ENCODE measurements around the gene PGBD1. TPM values are rescaled to one million over a fixed set of nuclear protein-coding genes. Genes with fewer than 3 reads are reported as not detected.

The PGBD1 gene
- total RNA-seq, 3 donors from 2014 or later (not counting 1 experiment from before 2014, with no cell fraction given), result 1.1 to 1.5 (median 1.1) TPM

DNA sequence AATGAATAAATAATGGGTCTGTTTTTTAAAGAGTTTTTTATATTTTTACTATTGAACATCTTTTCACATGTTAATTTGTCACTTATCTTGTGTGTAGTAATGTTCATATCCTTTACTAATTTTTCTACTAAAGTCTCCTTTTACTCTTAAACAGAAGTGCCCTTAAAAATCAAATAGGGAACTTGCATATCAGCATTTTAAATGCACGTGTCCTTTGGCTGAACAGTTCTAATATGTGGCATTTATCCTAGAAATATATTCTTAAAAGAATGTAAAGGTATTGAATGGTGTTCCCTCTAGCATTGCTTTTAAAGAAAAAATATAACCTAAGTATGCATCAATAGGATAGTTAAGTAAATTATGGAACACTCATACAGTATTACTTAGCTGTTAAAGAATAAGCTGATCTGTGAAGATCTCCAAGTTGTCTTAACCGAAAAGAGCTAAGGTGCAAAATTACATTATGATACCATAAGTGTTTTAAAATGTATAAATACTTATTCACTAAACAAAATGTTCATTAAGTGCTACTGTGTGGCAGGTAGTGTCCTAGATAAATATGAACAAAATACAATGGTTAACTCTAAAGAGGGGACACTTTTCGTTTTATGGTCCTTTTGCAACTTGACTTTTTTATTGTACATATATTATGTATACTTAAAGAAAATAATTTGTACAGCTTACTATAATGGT lies 631 bp upstream of the PGBD1 start:
- peaks cover 20% of the 10 kb centered on the region for H3K36me3 Mint-ChIP-seq
- H3K4me1 Mint-ChIP-seq, result peaks cover 8% of the 10 kb centered on the region in 2 donors
- peak overlapping the region; percentile 67 for H3K4me3 Mint-ChIP-seq
- DNase-seq (no peak), ATAC-seq (no peak)
- intact Hi-C loops (cut with micrococcal nuclease), result no loop called here
- H3K27ac Mint-ChIP-seq, result no peak overlapping the region
- peak overlapping the region; percentile 35 for H3K4me3 ChIP-seq (ENCODE audit: low read length)
- TF ChIP-seq, protein P1, sequence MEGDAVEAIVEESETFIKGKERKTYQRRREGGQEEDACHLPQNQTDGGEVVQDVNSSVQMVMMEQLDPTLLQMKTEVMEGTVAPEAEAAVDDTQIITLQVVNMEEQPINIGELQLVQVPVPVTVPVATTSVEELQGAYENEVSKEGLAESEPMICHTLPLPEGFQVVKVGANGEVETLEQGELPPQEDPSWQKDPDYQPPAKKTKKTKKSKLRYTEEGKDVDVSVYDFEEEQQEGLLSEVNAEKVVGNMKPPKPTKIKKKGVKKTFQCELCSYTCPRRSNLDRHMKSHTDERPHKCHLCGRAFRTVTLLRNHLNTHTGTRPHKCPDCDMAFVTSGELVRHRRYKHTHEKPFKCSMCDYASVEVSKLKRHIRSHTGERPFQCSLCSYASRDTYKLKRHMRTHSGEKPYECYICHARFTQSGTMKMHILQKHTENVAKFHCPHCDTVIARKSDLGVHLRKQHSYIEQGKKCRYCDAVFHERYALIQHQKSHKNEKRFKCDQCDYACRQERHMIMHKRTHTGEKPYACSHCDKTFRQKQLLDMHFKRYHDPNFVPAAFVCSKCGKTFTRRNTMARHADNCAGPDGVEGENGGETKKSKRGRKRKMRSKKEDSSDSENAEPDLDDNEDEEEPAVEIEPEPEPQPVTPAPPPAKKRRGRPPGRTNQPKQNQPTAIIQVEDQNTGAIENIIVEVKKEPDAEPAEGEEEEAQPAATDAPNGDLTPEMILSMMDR (IDR thresholded peaks at IDR 0.05), result no peak
- H3K9me3 ChIP-seq (ENCODE audit: control insufficient read depth, insufficient read depth, low read length), result no peaks in the 10 kb centered on the region
- H3K4me1 ChIP-seq (ENCODE audit: control insufficient read depth, insufficient read depth, low read length), result peaks cover 9% of the 10 kb centered on the region
- H3K27me3 ChIP-seq (ENCODE audit: control insufficient read depth, insufficient read depth, low read length), result peaks cover 10% of the 10 kb centered on the region
- H3K27me3 Mint-ChIP-seq (ENCODE audit: low read depth in 2 of 2), result peaks cover 23 to 24% of the 10 kb centered on the region in 2 donors
- no CpG with 5 or more reads among the region's 3 CpGs for WGBS (ENCODE audit: insufficient coverage)
- no peaks in the 10 kb centered on the region for H3K9me3 Mint-ChIP-seq
- no peak overlapping the region for H3K27ac ChIP-seq (ENCODE audit: low read length)
- H3K36me3 ChIP-seq (ENCODE audit: control insufficient read depth, insufficient read depth, low read length), result peaks cover 20% of the 10 kb centered on the region

DNA sequence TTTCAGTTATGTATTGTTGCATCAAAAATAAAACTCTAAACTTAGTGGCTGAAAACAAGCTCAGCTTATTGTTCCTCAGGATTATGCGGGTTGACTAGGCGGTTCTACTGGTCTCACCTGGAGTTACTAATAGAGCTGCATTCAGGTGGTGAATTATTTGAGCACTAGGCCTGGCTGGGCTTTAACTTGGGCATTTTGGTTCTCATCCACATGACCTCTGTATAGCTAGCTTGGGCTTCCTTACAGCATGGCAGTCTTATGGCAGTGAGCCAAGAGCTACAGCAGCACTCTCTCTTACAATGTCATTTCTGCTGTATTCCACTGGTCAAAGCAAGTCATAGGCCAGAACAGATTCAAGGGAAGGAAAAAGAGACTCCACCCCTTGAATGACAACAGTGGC lies 1.6 kb downstream of the PGBD1 start:
- Mint-ChIP-seq H3K27ac (no peak overlapping the region), H3K36me3 (peaks cover 6% of the 10 kb centered on the region), H3K9me3 (no peaks in the 10 kb centered on the region), H3K4me1 (peaks cover 8% of the 10 kb centered on the region in 2 donors), H3K27me3 (ENCODE audit: low read depth in 2 of 2) (peaks cover 24 to 26% of the 10 kb centered on the region in 2 donors), H3K4me3 (no peak overlapping the region)
- Histone ChIP-seq H3K4me3 (ENCODE audit: low read length) (no peak overlapping the region), H3K4me1 (ENCODE audit: control insufficient read depth, insufficient read depth, low read length) (peaks cover 9% of the 10 kb centered on the region), H3K27ac (ENCODE audit: low read length) (no peak overlapping the region), H3K9me3 (ENCODE audit: control insufficient read depth, insufficient read depth, low read length) (no peaks in the 10 kb centered on the region), H3K27me3 (ENCODE audit: control insufficient read depth, insufficient read depth, low read length) (peaks cover 10% of the 10 kb centered on the region), H3K36me3 (ENCODE audit: control insufficient read depth, insufficient read depth, low read length) (peaks cover 1% of the 10 kb centered on the region)
- TF ChIP-seq, protein P1 (IDR thresholded peaks at IDR 0.05), result no peak
- ATAC-seq (no peak), DNase-seq (no peak)
- intact Hi-C loops (cut with micrococcal nuclease), result no loop called here
- 100% methylated on average over 2 of the region's 2 CpGs for WGBS (ENCODE audit: insufficient coverage)

DNA sequence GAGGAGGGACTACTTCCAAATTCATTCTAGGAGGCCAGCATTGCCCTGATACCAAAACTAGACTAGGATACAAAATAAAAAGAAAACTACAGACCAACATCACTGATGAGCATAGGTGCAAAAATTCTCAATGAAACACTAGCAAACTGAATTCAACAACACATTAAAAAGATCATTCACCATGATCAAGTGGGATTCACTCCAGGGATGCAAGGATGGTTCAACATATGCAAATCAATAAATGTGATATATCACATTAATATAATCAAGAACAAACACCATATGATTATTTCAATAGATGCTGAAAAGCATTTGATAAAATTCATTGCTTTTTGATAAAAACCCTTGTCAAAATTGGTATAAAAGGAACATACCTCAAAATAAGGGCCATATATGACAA lies 10.2 kb downstream of the PGBD1 start:
- Mint-ChIP-seq H3K27ac (no peak overlapping the region), H3K4me1 (no peaks in the 10 kb centered on the region), H3K27me3 (ENCODE audit: low read depth in 2 of 2) (peaks cover 0 to 1% of the 10 kb centered on the region in 2 donors), H3K4me3 (no peak overlapping the region), H3K36me3 (no peaks in the 10 kb centered on the region), H3K9me3 (no peaks in the 10 kb centered on the region)
- Histone ChIP-seq H3K27ac (ENCODE audit: low read length) (no peak overlapping the region), H3K9me3 (ENCODE audit: control insufficient read depth, insufficient read depth, low read length) (no peaks in the 10 kb centered on the region), H3K4me3 (ENCODE audit: low read length) (no peak overlapping the region), H3K27me3 (ENCODE audit: control insufficient read depth, insufficient read depth, low read length) (no peaks in the 10 kb centered on the region), H3K4me1 (ENCODE audit: control insufficient read depth, insufficient read depth, low read length) (no peaks in the 10 kb centered on the region), H3K36me3 (ENCODE audit: control insufficient read depth, insufficient read depth, low read length) (no peaks in the 10 kb centered on the region)
- TF ChIP-seq, protein P1 (IDR thresholded peaks at IDR 0.05), result no peak
- intact Hi-C loops (cut with micrococcal nuclease), result no loop called here
- ATAC-seq, result no peak
- DNase-seq, result no peak

DNA sequence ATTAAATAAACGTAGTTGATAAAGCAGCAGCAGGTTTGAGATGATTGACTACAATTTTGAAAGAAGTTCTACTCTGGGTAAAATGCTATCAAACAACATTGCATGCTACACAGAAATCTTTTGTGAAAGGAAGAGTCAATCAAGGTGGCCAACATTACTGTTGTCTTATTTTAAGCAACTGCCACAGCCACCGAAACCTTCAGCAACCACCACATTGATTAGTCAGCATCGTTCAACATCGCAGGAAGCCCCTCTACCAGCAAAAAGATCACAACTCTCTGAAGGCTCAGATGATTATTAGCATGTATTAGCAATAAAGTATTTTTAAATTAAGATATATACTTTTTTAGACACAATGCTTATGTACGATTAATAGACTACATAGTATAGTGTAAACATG lies 14.0 kb downstream of the PGBD1 start:
- intact Hi-C loops (cut with micrococcal nuclease), result no loop called here
- Mint-ChIP-seq H3K27ac (no peak overlapping the region), H3K4me1 (no peaks in the 10 kb centered on the region), H3K27me3 (ENCODE audit: low read depth in 2 of 2) (no peaks in the 10 kb centered on the region), H3K36me3 (no peaks in the 10 kb centered on the region), H3K4me3 (no peak overlapping the region), H3K9me3 (no peaks in the 10 kb centered on the region)
- no peaks in the 10 kb centered on the region for H3K9me3 ChIP-seq (ENCODE audit: control insufficient read depth, insufficient read depth, low read length)
- no peak overlapping the region for H3K4me3 ChIP-seq (ENCODE audit: low read length)
- no peak overlapping the region for H3K27ac ChIP-seq (ENCODE audit: low read length)
- WGBS (ENCODE audit: insufficient coverage), result 89% methylated on average over 2 of the region's 5 CpGs
- TF ChIP-seq, protein P1 (IDR thresholded peaks at IDR 0.05), result no peak
- H3K27me3 ChIP-seq (ENCODE audit: control insufficient read depth, insufficient read depth, low read length), result no peaks in the 10 kb centered on the region
- DNase-seq (no peak), ATAC-seq (no peak)
- H3K4me1 ChIP-seq (ENCODE audit: control insufficient read depth, insufficient read depth, low read length), result no peaks in the 10 kb centered on the region
- H3K36me3 ChIP-seq (ENCODE audit: control insufficient read depth, insufficient read depth, low read length), result no peaks in the 10 kb centered on the region
